ENCODE measurements around the gene AK5.

Gene AK5

DNA sequence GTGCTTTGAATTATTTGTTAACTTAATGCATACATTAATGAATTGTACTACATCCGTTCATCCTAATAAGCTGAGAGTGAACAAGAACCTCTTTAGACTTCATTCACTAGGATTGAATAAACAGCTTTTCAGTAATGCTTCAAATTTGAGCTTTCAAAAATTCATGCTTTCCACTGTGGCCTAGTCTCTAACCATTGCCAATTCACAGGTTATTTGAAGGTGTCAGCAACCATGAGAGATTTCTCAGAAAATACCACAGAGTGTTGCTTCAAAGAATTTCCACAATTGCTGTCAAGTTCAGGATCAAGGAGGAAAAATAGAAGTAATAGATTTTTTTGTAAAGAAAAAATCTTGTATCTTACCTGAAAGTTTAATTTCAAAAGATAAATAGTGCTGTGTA lies 72.7 kb downstream of the AK5 start:
- DNase-seq (ENCODE audit: low spot score), result no peak

DNA sequence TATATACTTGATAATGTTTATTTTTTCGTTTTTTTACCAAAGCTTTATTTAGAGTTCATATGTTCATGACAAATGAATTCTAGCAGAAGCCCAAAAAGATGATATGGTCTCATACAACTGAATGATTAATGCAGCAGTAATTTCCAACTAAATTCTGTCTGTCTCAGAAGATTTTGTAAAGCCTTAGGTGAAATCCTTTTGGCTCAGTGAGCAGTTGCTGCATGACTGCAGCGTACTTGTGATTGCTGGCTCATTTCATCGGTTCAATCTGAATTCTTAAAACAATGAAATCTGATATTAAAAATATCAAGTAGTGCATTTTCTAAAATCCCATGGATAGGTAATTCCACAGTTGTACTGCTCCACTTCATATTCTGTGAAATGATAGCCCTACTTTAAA lies 73.2 kb downstream of the AK5 start:
- DNase-seq (ENCODE audit: low spot score), result no peak

DNA sequence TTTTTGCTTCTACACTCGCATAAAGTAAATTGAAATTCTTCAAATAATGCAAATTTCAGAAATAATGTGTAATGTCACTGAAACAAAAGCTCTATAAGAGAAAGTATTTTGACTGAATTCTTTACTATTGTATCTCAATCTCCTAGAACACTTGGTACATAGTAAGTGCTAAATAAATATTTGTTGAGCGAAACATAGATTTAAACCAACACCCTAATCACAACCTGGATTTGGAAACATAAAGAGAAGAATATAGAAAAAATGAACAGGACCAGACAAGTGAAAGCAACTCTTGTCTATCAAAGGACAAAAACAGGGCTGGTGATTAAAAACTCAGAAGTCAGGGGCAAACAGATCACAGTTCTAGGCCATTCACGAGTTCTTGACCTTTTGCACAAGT lies 74.3 kb downstream of the AK5 start:
- no peak for DNase-seq (ENCODE audit: low spot score)

DNA sequence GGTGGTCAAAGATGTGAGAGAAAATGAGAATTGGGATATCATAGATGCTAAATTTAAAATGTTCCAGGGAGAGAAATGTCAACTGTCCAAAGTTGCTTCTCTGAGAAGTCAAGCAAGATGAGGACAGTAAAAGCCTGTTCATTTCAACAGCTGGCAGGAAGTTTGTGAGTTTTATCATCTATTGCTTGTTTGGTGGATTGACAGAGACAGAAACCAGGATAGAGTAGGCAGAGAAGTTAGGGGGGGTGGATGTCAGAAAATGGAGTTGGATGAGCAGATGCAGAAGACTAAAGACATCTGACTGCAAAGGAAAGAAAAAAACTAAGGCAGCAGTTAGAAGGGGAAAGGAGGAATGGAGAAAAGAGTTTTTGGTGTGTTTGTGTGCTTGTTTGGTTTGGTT lies 78.4 kb downstream of the AK5 start:
- DNase-seq (ENCODE audit: low spot score), result no peak

DNA sequence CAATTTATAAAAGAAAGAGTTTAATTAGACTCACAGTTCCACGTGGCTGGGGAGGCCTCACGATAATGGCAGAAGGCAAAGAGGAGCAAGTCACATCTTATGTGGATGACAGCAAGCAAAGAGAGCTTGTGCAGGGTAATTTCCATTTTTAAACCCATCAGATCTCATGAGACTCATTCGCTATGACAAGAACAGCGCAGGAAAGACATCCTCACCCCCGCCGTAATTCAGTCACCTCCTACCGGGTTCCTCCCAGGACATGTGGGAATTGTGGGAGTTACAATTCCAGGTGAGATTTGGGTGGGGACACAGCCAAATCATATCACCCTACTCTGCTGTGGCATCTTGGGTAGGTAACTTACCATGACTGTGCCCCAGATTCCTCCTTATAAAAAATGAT lies 79.8 kb downstream of the AK5 start:
- no peak for DNase-seq (ENCODE audit: low spot score)

DNA sequence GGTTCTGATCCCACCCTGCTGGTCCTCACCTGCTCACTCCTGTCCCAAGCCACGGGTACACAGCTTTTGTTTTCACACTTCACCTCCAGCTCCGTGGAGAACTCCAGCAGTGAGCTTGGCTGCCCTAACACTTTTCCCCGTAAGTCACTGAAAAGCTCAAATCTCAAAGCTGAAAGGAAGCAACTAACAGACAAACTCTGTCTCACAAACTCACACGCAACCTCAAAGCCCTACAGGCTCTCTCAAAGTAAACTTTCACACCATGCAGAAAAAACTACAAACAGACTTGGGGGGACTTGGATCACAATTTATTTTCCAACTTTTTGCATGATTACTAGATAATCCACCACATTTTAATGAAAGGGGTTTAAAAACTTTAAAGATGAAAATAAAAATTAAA lies 88.3 kb downstream of the AK5 start:
- DNase-seq (ENCODE audit: low spot score), result no peak

DNA sequence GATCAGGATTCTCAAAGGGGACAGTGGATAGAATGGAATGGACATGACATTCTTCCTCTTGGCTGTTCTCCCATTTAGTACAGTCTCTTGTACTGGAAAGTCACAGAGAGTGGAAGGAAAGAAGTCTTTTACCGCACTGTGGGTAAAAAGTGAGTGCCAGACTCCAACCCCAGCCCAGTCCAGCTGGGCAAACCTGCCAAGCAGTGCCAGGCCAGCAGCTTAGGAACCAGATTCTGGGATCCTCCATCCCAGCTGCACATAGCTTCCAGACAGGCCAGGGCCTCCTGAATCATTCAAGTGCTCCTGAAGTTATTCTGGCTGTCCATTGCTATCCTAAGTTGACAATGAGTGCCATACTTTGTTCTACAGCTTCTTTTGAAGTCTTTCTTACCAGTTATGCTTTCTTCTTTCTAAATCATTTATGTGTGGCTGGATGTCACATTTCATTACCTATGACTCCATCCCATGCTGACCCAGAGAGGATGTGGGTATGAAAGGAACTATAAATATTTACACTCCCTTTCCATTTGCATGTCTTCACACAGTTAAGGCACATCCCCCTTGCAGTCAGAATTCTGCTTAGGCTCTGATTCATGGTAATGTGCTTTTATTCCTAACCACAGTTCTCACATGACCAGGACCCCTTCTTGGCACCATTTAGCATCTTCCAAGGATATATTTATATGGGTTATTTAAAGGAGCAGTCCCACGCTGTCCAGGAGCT lies 88.9 kb downstream of the AK5 start:
- no peak for DNase-seq (ENCODE audit: low spot score)

DNA sequence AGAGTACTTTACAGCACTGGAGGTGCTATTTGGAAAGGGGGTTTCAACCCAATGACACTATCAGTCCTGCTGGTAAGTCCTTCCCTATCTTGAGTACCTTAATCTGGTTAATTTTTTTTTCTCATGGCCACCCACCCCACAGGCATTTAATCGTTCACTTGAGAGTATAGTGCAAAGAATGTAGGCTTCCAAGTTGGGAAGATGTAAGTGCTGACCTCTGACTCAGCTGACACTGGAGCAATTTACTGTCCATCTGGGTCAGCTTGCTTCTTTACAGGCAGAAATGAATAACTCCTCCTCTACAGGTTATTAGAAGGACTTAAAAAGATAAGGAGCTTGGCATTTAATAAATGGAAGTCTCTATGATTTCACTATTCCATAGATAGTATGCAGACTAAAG lies 89.6 kb downstream of the AK5 start:
- no peak for DNase-seq (ENCODE audit: low spot score)

DNA sequence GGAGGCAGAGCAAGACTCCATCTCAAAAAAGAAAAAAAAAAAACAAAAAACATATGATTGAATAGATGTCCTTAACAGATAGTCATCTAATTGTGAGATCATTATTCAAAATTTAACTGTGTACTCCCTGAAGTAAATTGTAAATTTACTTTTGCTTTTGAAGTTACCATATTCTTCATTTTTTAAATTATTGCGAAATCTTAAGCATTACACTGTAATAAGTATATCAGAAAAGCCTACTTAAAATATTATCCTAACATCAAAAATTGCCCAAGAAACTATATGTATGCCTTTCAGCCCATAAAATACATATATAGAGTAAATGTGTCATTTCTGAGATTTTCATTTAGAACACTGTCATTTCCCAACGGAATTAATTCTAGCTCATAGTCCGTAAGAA lies 91.9 kb downstream of the AK5 start:
- DNase-seq (ENCODE audit: low spot score), result no peak

DNA sequence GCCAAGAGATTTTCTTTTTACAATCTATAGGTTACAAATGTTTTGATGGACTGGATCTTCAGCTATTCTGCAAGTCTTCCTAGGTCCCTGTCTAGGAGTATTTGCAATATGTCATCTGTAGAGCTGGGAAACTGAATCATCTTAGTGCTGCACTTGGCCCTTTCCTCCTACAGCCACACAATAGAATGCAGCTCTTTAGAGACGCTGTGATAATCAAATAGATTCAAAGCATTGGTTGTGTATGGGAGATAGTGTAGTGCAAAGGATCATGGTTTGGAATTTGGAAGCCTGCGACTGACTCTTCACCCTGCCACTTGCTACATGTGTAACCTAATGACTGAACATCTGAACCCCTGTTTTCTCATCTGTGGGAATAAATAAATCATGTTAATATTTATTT lies 93.7 kb downstream of the AK5 start:
- DNase-seq (ENCODE audit: low spot score), result no peak

DNA sequence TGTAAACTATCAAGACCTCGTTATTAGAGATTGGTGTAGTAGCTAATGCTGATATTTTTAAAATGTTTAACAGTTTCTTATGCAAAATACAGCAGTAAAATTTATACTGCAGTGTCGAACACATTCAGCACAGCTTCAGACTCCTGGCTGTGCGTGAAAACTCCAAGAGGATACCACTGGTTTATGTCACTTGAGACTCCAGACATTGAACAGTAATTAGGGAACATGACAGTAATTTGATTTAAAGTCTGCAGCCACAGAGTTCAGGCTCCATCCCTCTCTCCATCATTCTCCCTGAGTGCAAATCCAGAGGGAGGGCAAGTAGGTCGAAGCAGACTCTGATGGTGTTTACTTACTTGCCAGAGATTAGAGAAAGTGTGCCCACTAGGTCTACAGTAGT lies 94.2 kb downstream of the AK5 start:
- DNase-seq (ENCODE audit: low spot score), result no peak

DNA sequence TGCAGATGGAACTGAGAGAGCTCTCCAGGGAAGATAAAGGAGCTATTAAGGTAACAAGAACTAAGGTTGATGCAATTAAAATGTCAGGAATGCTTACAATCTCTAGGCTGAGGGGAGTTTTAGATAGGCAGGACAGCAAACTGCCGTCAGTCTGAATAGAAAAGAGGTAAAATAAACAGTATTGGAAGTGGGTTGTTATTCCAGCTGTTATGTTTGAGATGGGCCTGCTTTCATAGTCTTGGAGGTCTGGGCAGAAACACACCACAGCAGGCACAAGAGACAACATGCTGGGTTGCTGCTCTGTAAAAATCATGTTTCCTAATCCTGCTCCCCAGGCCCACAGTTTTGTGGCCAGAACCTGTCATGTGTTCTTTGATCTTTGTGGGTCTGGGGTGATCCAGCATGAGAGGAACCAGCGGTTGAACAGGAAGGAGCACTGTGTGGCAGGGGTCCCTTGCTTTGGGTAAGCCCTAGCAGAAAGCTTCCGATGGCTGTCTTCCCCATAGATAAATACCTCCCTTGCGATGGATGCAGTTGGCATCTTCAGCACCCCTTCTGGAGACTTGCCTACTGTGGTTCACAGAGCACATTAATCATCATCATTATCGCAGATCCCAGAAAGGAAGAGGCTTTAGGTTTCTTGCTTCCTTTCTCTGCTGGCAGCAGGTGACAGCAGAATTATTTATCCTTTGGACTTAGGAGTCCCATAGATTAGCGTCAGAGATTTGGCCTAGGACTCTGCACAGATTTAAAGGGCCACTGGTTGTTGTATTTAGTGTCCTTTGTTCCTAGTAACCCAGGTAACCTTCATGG lies 97.1 kb downstream of the AK5 start:
- no peak for DNase-seq (ENCODE audit: low spot score)

DNA sequence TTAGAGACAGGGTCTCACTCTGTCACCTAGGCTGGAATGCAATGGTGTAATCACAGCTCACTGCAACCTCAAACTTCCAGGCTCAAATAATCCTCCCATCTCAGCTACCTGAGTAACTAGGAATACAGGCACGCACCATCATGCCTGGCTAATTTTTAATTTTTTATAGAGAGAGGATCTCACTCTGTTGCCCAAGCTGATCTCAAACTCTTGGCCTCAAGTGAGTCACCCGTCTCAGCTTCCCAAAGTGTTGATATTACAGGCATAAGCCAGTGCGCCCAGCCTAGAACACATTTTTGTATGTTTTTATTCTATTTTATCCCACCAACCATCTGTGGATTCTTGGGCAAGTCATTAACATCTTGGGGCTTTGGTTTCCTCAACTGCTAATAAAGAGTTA lies 100.5 kb downstream of the AK5 start:
- no peak for DNase-seq (ENCODE audit: low spot score)

DNA sequence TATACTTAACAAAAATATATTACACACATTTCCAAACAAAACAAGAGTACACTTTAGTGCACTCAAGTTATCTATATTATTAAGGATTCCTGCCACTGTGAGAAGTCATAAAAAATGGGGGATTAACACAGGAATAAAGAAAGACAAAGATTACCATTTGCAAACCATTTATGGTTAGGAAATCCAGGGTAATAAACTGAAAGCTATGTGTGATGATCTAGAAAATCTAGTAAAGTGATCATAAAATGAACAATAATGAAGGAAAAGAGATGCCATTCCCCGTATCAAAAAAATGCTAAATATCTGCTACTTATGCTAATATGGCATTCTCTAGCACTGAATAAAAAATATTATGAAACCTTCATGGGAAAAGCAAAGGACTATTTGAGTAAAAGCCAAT lies 101.4 kb downstream of the AK5 start:
- no peak for DNase-seq (ENCODE audit: low spot score)

DNA sequence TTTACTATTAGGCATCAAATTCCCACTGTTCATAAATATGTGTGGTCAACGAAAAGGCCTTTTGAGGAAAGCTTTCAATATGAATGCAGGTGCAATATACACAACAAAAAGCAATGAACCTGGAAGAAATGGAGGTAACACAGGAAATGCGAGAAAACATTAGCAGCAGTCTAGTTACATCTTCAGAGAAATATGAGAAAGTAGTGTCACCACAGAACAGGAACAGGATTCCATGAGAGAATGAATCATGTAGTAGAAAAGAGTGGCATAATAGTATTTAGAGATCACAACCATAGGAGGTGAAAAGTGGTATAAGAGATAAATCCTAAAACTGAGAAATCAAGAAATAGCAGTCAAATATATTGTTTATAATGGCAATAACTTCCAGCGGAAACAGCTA lies 103.7 kb downstream of the AK5 start:
- DNase-seq (ENCODE audit: low spot score), result no peak

DNA sequence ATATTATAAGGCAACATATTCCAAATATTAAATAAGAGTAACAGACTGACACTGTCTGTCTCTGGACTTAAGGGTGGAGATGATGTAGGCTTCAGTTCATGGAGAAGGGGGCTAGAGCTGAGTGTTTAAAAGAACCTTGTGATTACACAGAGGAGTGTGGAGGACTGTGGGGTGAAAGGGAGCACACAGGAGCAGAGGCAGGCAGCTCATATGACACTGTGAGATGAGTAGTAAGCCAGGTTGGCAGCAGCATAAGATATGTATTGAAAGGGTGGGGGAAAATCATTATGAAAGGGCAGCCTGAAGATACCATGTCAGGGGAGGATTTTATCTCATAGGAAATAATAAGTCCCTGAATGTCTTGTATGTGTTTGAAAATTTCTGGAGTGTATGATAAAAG lies 104.5 kb downstream of the AK5 start:
- DNase-seq (ENCODE audit: low spot score), result no peak

DNA sequence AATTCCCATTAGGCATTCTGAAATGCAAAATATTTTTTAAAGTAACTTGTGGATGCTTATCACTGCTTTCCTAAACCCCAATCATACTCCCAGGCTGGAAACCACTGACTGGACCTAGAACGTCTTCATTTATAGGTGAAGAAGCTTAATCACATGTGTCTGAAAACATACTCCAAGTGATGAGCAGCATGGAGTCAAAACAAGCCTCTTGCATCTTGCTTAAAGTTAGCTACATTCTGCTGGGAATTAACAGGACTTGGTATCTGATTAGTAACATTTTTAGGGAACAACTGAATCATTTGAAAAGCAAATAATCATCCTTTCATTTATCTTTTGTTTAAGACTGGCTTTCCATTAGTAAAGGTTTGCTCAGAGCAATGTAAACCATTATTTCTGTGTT lies 105.7 kb downstream of the AK5 start:
- no peak for DNase-seq (ENCODE audit: low spot score)

DNA sequence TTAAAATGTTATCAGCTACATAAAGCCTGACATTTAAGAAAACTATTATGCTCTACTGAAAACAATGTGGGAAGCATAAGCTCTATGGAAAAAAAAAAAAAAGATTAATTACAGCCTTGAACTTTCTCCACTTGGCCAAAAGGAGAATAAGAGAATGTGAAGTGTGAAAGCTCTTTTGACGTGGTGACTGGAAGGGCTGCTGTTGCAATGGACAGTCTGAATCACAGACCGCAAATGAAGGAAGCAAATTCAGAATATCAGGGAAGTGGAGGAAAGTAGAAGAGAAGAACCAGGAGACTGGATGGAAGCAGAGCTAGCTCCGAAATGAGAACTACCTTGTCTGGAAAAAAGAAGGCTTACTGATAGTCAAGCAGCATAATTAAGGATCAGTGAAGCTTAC lies 106.8 kb downstream of the AK5 start:
- DNase-seq (ENCODE audit: low spot score), result no peak

DNA sequence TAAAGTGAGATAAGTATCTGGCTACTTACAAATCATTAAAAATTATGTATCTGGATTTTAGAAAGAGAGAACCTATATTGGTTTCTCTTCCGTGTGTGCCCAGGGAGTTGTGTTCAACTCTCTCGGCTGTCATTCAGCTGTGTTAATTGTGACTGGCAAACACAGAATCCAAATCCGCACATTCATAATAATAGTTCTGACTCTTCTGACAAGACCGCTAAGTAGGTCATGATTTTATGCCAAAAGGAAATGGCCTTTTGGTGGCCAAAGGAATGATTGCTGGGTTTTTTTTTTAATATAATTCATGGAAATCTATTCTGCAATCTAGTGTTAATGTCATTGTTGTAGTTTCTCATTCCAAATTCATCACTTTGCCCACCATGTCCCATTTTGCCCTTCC lies 110.7 kb downstream of the AK5 start:
- DNase-seq (ENCODE audit: low spot score), result no peak

DNA sequence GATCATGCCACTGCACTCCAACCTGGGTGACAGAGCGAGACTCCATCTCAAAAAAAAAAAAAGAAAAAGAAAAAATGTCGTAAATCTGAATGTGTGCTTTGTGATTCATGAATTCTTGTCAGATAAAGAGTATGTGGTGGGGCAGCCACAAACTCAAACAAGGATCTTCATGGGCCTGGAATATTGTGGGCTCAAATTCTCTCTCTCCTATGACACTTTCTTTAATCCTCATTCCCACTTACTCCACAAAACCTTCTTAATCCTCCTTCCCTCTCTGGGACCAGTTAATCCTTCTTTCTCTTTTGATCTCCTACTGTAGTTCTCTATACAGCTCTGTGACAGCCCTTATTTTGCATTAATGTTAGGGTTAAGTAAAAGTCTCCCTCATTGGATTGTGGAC lies 112.3 kb downstream of the AK5 start:
- DNase-seq (ENCODE audit: low spot score), result no peak

DNA sequence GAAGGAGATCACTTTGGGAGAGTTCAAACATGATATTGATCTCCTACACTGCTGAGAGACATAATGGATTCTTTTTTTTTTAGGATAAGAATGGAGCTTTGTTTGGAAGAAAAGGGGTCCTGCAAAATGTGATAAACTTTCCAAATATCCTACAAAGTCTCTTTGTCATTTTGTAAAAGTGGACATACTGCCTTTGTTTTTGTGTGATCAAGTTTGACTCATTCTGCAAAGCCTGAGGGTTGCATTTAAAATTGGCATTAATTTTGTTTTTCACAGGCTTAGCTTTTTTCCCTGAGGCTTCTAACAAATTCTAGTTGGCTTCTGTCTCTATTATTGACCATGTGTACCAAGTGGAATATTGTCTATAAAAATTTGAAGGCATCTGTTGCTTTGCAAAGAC lies 113.2 kb downstream of the AK5 start:
- peak; percentile 55 for DNase-seq (ENCODE audit: low spot score)

DNA sequence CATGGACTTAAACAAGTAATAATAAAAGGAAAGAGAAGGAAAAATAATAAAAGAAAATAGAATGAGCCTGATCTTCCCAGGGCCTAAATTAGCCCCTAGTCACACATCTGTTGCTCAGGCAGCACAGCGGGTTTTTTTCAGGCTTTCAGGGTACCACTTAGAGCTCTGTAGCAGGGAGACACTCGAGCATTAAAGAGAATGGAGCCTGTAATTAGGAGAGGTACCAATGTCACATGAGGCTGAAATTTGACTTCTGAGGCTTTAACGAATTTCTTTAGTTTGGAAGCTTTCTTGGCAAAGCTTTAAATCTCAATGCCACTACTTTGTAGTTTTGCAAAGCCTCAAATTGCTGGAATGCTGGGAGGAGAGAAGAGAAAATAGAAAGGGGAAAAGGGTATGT lies 116.3 kb downstream of the AK5 start:
- DNase-seq (ENCODE audit: low spot score), result no peak

DNA sequence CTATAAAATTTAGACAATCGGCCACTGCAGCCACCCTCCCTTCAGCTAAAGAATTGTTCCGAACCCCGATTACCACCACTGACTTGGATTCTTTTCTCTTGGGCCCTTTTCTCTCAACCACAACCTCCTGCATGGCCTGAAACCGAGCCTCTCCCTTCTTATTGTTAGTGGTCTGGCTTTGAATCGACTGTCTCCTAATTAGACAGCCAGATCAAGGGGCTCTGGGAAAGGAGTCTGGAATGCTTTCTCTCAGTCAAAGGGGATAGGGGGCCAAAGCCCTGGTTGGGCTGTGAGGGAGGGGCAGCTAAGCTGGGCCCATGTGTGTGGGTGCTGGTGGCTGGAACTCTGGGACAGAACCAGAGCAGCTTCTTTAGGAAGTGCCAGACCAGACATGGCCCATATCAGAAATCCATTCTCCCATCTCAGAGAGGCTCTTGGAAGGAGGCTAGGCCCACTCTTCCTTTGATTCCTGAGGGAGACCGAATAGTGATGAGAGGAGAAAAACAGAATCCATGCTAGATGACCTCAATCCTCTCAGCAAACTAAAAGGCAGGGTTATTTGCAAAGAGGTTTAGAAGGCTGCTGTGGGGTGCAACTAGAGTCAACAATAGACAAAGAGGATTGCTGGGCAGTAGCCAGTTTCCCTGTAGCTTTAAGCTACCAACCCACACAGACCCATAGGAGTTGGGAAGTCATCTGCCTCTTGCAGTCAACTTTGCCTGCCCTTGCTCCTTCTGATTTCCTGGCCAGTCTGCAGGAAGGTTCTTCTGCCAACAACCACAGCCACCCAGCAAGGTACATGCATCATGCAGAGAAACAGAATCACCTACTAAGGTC lies 117.6 kb downstream of the AK5 start:
- DNase-seq (ENCODE audit: low spot score), result peak; percentile 90

Measured in Ammon's horn (tissue), 1 donor.